OCI-LY1 (cell line): ENCODE results near the gene CEP20.

Experiments used
- H2AFZ ChIP-seq: fragments of 200-600 bp; sonication (generic), shearing (Covaris generic); 2 replicates; pipeline ENCODE4 v1.6.0; 2014; ENCODE audit warnings: antibody characterized with exemption, mild to moderate bottlenecking, low read length
- H3F3A ChIP-seq: fragments of 200-600 bp; sonication (generic), shearing (Covaris generic); 2 replicates; pipeline ENCODE4 v1.6.0; 2014; ENCODE audit warnings: mild to moderate bottlenecking, antibody characterized with exemption, low read length, moderate library complexity; ENCODE audit not compliant: insufficient read depth
- H3K27ac ChIP-seq: fragments of 200-600 bp; sonication (generic); 2 replicates; pipeline ENCODE4 v1.5.1; 2014; ENCODE audit warnings: low read length, mixed run types, mild to moderate bottlenecking, low read depth; ENCODE audit not compliant: poor library complexity, severe bottlenecking
- H3K27me3 ChIP-seq: fragments of 200-600 bp; sonication (generic); 2 replicates; pipeline ENCODE4 v1.6.0; 2014; ENCODE audit warnings: antibody characterized with exemption, mild to moderate bottlenecking, low read length, moderate library complexity; ENCODE audit not compliant: insufficient read depth
- H3K36me3 ChIP-seq: fragments of 200-600 bp; sonication (generic); 2 replicates; pipeline ENCODE4 v1.6.1; 2014; ENCODE audit warnings: mild to moderate bottlenecking, antibody characterized with exemption, low read length, moderate library complexity, mixed read lengths; ENCODE audit not compliant: insufficient read depth
- H3K4me1 ChIP-seq: fragments of 200-600 bp; sonication (generic); 2 replicates; pipeline ENCODE4 v1.5.1; 2014; ENCODE audit warnings: mild to moderate bottlenecking, low read length, moderate library complexity; ENCODE audit not compliant: insufficient read depth, severe bottlenecking
- H3K4me2 ChIP-seq: fragments of 200-600 bp; sonication (generic), shearing (Covaris generic); 2 replicates; pipeline ENCODE4 v1.6.1; 2014; ENCODE audit warnings: low read length
- H3K4me3 ChIP-seq: fragments of 200-600 bp; sonication (generic); 2 replicates; pipeline ENCODE4 v1.5.1; 2014; ENCODE audit warnings: low read length, low read depth, mild to moderate bottlenecking, mixed read lengths; ENCODE audit not compliant: poor library complexity, severe bottlenecking
- H3K79me2 ChIP-seq: fragments of 200-600 bp; shearing (Covaris generic); 2 replicates; pipeline ENCODE4 v1.6.1; 2016; ENCODE audit warnings: mixed run types, low read length, mixed read lengths; ENCODE audit not compliant: insufficient read depth
- H3K9ac ChIP-seq: fragments of 200-600 bp; sonication (generic), shearing (Covaris generic); 2 replicates; pipeline ENCODE4 v1.6.1; 2014; ENCODE audit warnings: mild to moderate bottlenecking, low read length, mixed read lengths
- H3K9me2 ChIP-seq: fragments of 200-600 bp; sonication (generic), shearing (Covaris generic); 2 replicates; pipeline ENCODE4 v1.6.1; 2014; ENCODE audit warnings: low read depth, mild to moderate bottlenecking, low read length, mixed read lengths
- H3K9me3 ChIP-seq: fragments of 200-600 bp; shearing (Covaris generic); 2 replicates; pipeline ENCODE4 v1.6.1; 2014; ENCODE audit warnings: low read length, mixed read lengths
- H4K20me1 ChIP-seq: fragments of 200-600 bp; sonication (generic), shearing (Covaris generic); 2 replicates; pipeline ENCODE4 v1.6.0; 2016; ENCODE audit warnings: mild to moderate bottlenecking, low read length; ENCODE audit not compliant: insufficient read depth
- CTCF ChIP-seq: fragments of 200-600 bp; sonication (generic), shearing (Covaris generic); IDR thresholded peaks from 2 replicates; pipeline ENCODE4 v1.5.1; 2017; ENCODE audit warnings: mild to moderate bottlenecking, antibody characterized with exemption, low read length, moderate library complexity, mixed read lengths
- EZH2 ChIP-seq: fragments of 200-600 bp; sonication (generic), shearing (Covaris generic); IDR thresholded peaks from 2 replicates; pipeline ENCODE4 v1.8.0; 2017; ENCODE audit warnings: borderline replicate concordance, mixed run types, mild to moderate bottlenecking, antibody characterized with exemption, low read length, moderate library complexity, mixed read lengths

The CEP20 gene

DNA sequence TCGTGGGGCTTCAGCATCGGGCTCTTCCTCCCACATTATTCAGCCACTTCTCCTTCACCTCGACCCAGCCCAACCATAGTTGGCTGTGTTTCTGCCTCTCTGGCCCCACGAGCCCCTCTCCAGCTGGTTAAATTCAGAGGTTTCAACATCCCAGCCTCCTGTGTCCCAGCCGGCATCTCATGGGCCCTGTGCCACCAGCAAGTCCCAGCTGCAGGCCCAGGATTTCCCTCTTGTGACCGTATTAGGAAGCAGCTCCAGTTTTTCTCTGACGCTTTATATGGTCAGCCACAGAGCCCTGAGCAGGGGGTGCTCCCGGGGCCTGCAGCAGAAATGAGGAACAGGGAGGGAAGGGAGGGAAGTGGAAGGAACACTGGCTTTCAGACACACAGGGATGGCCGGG is 58.9 kb downstream of the CEP20 start:
- no peaks in the 10 kb centered on the region for H3K9me3 ChIP-seq
- no peak overlapping the region for H3K4me2 ChIP-seq
- no peaks in the 10 kb centered on the region for H3K9me2 ChIP-seq
- H3F3A ChIP-seq = no peaks in the 10 kb centered on the region
- H3K27ac ChIP-seq = no peak overlapping the region
- H3K4me3 ChIP-seq = no peak overlapping the region
- TF ChIP-seq CTCF (no peak), EZH2 (no peak)
- H3K79me2 ChIP-seq = no peaks in the 10 kb centered on the region
- no peaks in the 10 kb centered on the region for H3K4me1 ChIP-seq
- no peaks in the 10 kb centered on the region for H3K27me3 ChIP-seq
- no peak overlapping the region for H2AFZ ChIP-seq
- no peaks in the 10 kb centered on the region for H4K20me1 ChIP-seq
- no peak overlapping the region for H3K9ac ChIP-seq
- no peaks in the 10 kb centered on the region for H3K36me3 ChIP-seq

DNA sequence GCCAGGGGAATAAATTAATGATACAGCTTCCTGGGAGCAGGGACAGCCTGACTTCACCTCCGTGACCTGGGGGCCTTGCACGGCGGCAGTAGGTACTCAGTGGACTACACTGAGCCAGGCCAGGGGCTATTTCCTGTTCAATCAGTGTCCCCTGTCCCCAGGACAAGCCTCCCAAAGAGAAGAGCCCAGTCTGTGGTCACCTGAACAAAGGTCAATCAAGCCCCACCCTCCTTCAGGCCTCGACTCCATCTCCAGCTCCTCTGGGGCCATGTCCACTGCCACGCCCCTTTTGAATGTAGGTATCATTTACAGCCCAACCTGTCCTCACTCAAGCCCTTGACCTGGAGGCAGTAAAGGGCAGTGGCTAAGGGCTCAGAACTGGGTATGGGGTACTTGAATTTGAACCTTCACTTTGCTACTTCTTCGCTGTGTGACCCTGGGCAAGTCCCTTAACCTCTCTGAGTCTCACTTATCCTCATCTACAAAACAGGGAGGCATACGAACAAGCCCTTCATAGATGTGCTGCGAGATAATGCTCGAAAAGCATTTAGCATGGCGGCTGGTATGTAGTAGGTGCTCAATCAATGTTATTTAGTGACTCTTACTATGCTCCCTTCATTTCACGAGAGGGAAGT is 60.6 kb downstream of the CEP20 start:
- TF ChIP-seq EZH2 (no peak), CTCF (no peak)
- Histone ChIP-seq H3K36me3 (no peaks in the 10 kb centered on the region), H3K79me2 (no peaks in the 10 kb centered on the region), H3K27me3 (no peaks in the 10 kb centered on the region), H3K27ac (no peak overlapping the region), H3F3A (no peaks in the 10 kb centered on the region), H2AFZ (no peak overlapping the region), H4K20me1 (no peaks in the 10 kb centered on the region), H3K9me3 (no peaks in the 10 kb centered on the region), H3K9me2 (no peaks in the 10 kb centered on the region), H3K4me1 (no peaks in the 10 kb centered on the region), H3K4me2 (no peak overlapping the region), H3K4me3 (no peak overlapping the region), H3K9ac (no peak overlapping the region)

GRCh38 chr16:15827299-15827698 is 61.1 kb downstream of the CEP20 start:
- H3K9me3 ChIP-seq = no peaks in the 10 kb centered on the region
- no peaks in the 10 kb centered on the region for H3F3A ChIP-seq
- no peaks in the 10 kb centered on the region for H3K4me1 ChIP-seq
- no peaks in the 10 kb centered on the region for H3K9me2 ChIP-seq
- H3K27ac ChIP-seq = no peak overlapping the region
- no peaks in the 10 kb centered on the region for H3K27me3 ChIP-seq
- H4K20me1 ChIP-seq = no peaks in the 10 kb centered on the region
- TF ChIP-seq CTCF (no peak), EZH2 (no peak)
- no peaks in the 10 kb centered on the region for H3K36me3 ChIP-seq
- H3K4me2 ChIP-seq = no peak overlapping the region
- no peak overlapping the region for H3K9ac ChIP-seq
- H3K79me2 ChIP-seq = no peaks in the 10 kb centered on the region
- H3K4me3 ChIP-seq = no peak overlapping the region
- no peak overlapping the region for H2AFZ ChIP-seq
